HEK293 (cell line): ENCODE data around the gene TMEM92.

Experiments used
- CTCF ChIA-PET: fragments of 350-600 bp; formaldehyde crosslinking; extraction: SDS; loops from one replicate; lab custom pipeline; 2021; ENCODE audit warnings: antibody characterized with exemption; lab: Yijun Ruan, JAX
- POLR2A ChIA-PET: fragments of 300-600 bp; formaldehyde crosslinking; extraction: SDS; loops from one replicate; lab custom pipeline; 2020; ENCODE audit warnings: antibody characterized with exemption, inconsistent platforms; lab: Yijun Ruan, JAX
- H3K27ac ChIP-seq: fragments of 200-500 bp; sonication (Bioruptor generic); 2 replicates; pipeline ENCODE4 v1.5.1; 2014; ENCODE audit warnings: low read depth, low read length, control low read depth, inconsistent platforms; ENCODE audit errors: extremely low read depth
- H3K36me3 ChIP-seq, 2 experiments: fragments of 200-500 bp in 1 of 2; sonication (Bioruptor generic) in 1 of 2; 1 replicate in 1 of 2; 2 replicates in 1 of 2; pipeline ENCODE4 v1.5.1; 2014 to 2017; ENCODE audit warnings: inconsistent platforms in 2 of 2, low read length in 2 of 2; ENCODE audit not compliant: control insufficient read depth in 2 of 2, insufficient read depth in 1 of 2
- H3K4me1 ChIP-seq: fragments of 200-500 bp; sonication (Bioruptor generic); 2 replicates; pipeline ENCODE4 v1.5.1; 2014; ENCODE audit warnings: mild to moderate bottlenecking, low read length, inconsistent platforms; ENCODE audit not compliant: control insufficient read depth, insufficient read depth
- H3K4me3 ChIP-seq: 2 replicates; pipeline ENCODE4 v1.5.1; 2011; ENCODE audit warnings: low read depth, mild to moderate bottlenecking, control low read depth, low read length, moderate library complexity
- H3K9me3 ChIP-seq: fragments of 200-500 bp; sonication (Bioruptor generic); 2 replicates; pipeline ENCODE4 v1.5.1; 2014; ENCODE audit warnings: low read depth, low read length, inconsistent platforms; ENCODE audit not compliant: control insufficient read depth, insufficient read depth
- EGR2 ChIP-seq: fragments of 450-650 bp; formaldehyde crosslinking; IDR thresholded peaks from 2 replicates; pipeline ENCODE4 v1.5.1; 2016; ENCODE audit warnings: low read depth, missing biosample characterization, missing genetic modification characterization
- KLF16 ChIP-seq: fragments of 450-650 bp; formaldehyde crosslinking; IDR thresholded peaks from 2 replicates; pipeline ENCODE4 v1.5.1; 2017; ENCODE audit warnings: missing biosample characterization, missing genetic modification characterization
- MEIS1 ChIP-seq: sonication (generic); formaldehyde crosslinking; IDR thresholded peaks from 2 replicates; pipeline ENCODE4 v1.8.1; 2022; ENCODE audit warnings: missing genetic modification reagents, mild to moderate bottlenecking, borderline replicate concordance
- REPIN1 ChIP-seq: fragments of 450-650 bp; formaldehyde crosslinking; IDR thresholded peaks from 2 replicates; pipeline ENCODE4 v1.5.1; 2017; ENCODE audit warnings: missing biosample characterization, missing genetic modification characterization, low read depth
- REST ChIP-seq: fragments of 450-650 bp; formaldehyde crosslinking; IDR thresholded peaks from 2 replicates; pipeline ENCODE4 v1.5.1; 2016; ENCODE audit warnings: missing biosample characterization, missing genetic modification characterization
- TCF7L2 ChIP-seq: IDR thresholded peaks from 2 replicates; pipeline ENCODE4 v1.6.1; 2011; ENCODE audit warnings: low read depth, mild to moderate bottlenecking, inconsistent platforms, low read length, moderate library complexity, borderline replicate concordance
- ZBTB20 ChIP-seq: fragments of 450-650 bp; formaldehyde crosslinking; IDR thresholded peaks from 2 replicates; pipeline ENCODE4 v1.5.1; 2016; ENCODE audit warnings: missing biosample characterization, missing genetic modification characterization
- ZFHX2 ChIP-seq: fragments of 450-650 bp; formaldehyde crosslinking; conservative IDR thresholded peaks from 2 replicates; pipeline ENCODE4 v1.5.1; 2016; ENCODE audit warnings: missing biosample characterization, missing genetic modification characterization
- ZFP3 ChIP-seq: fragments of 450-650 bp; formaldehyde crosslinking; IDR thresholded peaks from 2 replicates; pipeline ENCODE4 v1.5.1; 2016; ENCODE audit warnings: low read depth, missing biosample characterization, missing genetic modification characterization
- ZIC2 ChIP-seq: fragments of 450-650 bp; formaldehyde crosslinking; IDR thresholded peaks from 2 replicates; pipeline ENCODE4 v1.5.1; 2016; ENCODE audit warnings: missing biosample characterization, missing genetic modification characterization
- ZNF10 ChIP-seq: fragments of 450-650 bp; formaldehyde crosslinking; IDR thresholded peaks from 2 replicates; pipeline ENCODE4 v1.5.1; 2017; ENCODE audit warnings: missing biosample characterization, missing genetic modification characterization
- ZNF174 ChIP-seq: fragments of 450-650 bp; formaldehyde crosslinking; IDR thresholded peaks from 2 replicates; pipeline ENCODE4 v1.5.0; 2017; ENCODE audit warnings: missing biosample characterization, mild to moderate bottlenecking, missing genetic modification characterization
- ZNF335 ChIP-seq: fragments of 450-650 bp; formaldehyde crosslinking; conservative IDR thresholded peaks from 2 replicates; pipeline ENCODE4 v1.5.1; 2016; ENCODE audit warnings: missing biosample characterization, missing genetic modification characterization
- ZNF362 ChIP-seq: fragments of 450-650 bp; formaldehyde crosslinking; IDR thresholded peaks from 2 replicates; pipeline ENCODE4 v1.5.1; 2016; ENCODE audit warnings: missing biosample characterization, missing genetic modification characterization
- ZNF513 ChIP-seq: fragments of 450-650 bp; IDR thresholded peaks from 2 replicates; pipeline ENCODE4 v1.5.1; 2018; ENCODE audit warnings: missing biosample characterization, missing genetic modification characterization
- ZNF571 ChIP-seq: fragments of 450-650 bp; formaldehyde crosslinking; IDR thresholded peaks from 2 replicates; pipeline ENCODE4 v1.5.0; 2017; ENCODE audit warnings: missing biosample characterization, missing genetic modification characterization
- ZNF623 ChIP-seq: fragments of 450-650 bp; formaldehyde crosslinking; IDR thresholded peaks from 2 replicates; pipeline ENCODE4 v1.5.1; 2016; ENCODE audit warnings: missing biosample characterization, missing genetic modification characterization
- ZNF692 ChIP-seq: fragments of 450-650 bp; formaldehyde crosslinking; IDR thresholded peaks from 2 replicates; pipeline ENCODE4 v1.5.1; 2016; ENCODE audit warnings: missing biosample characterization, missing genetic modification characterization
- ZNF704 ChIP-seq: fragments of 450-650 bp; formaldehyde crosslinking; IDR thresholded peaks from 2 replicates; pipeline ENCODE4 v1.5.1; 2016; ENCODE audit warnings: missing biosample characterization, missing genetic modification characterization
- ZNF843 ChIP-seq: fragments of 450-650 bp; formaldehyde crosslinking; IDR thresholded peaks from 2 replicates; pipeline ENCODE4 v1.5.1; 2016; ENCODE audit warnings: missing biosample characterization, missing genetic modification characterization

The TMEM92 gene

GRCh38 chr17:50264263-50265113 lies 9.8 kb upstream of the TMEM92 start:
- ChIA-PET CTCF (interaction anchor here (1.0 to 21.9 kb wide), 4 partner anchors 9 to 95 kb away, joined by 5 to 487 read pairs (median 134); partner anchors contain the start of genes COL1A1 and TMEM92), POLR2A (interaction anchor here (0.6 kb wide), 1 partner anchor 60 kb away, joined by 3 read pairs; no protein-coding TSS in a partner anchor)
- Histone ChIP-seq H3K27ac (no peak overlapping the region), H3K9me3 (no peaks in the 10 kb centered on the region), H3K4me1 (peaks cover 12% of the 10 kb centered on the region), H3K36me3 (no peaks in the 10 kb centered on the region), H3K4me3 (no peak overlapping the region)
- TF ChIP-seq ZNF843 (tag by site-specific recombination) (no peak), ZIC2 (peak; percentile 78)

- Histone ChIP-seq H3K9me3 (no peaks in the 10 kb centered on the region), H3K4me3 (no peak overlapping the region), H3K27ac (no peak overlapping the region), H3K36me3 (no peaks in the 10 kb centered on the region), H3K4me1 (peaks cover 12% of the 10 kb centered on the region)
- TF ChIP-seq REST (tag by site-specific recombination), result no peak
- no peak for TF ChIP-seq ZNF513 (tag by site-specific recombination)
- TF ChIP-seq ZBTB20, result peak; percentile 13; the same call in 1 of the 2 replicates
- no peak for TF ChIP-seq KLF16 (tag by site-specific recombination)
- TF ChIP-seq ZNF704 (tag by site-specific recombination), result no peak
- TF ChIP-seq TCF7L2, result no peak
- TF ChIP-seq ZNF10, result no peak
- TF ChIP-seq ZNF174 (tag by site-specific recombination), result no peak
- POLR2A ChIA-PET, result no interaction called here
- CTCF ChIA-PET, result interaction anchor here (1.9 to 21.9 kb wide), 3 partner anchors 9 to 57 kb away, joined by 6 to 487 read pairs (median 263); partner anchors contain the start of genes COL1A1 and TMEM92
Observed at GRCh38 chr17:50265212-50265611, 9.1 kb upstream of the TMEM92 start.

GRCh38 chr17:50265690-50266315 lies 8.5 kb upstream of the TMEM92 start:
- ChIA-PET POLR2A (interaction anchor here (1.3 kb wide), 1 partner anchor 55 kb away, joined by 5 read pairs; no protein-coding TSS in a partner anchor), CTCF (interaction anchor here (0.6 to 21.9 kb wide), 4 partner anchors 8 to 72 kb away, joined by 3 to 487 read pairs (median 134); partner anchors contain the start of genes COL1A1 and TMEM92)
- Histone ChIP-seq H3K4me1 (peaks cover 12% of the 10 kb centered on the region), H3K27ac (no peak overlapping the region), H3K36me3 (no peaks in the 10 kb centered on the region), H3K9me3 (no peaks in the 10 kb centered on the region), H3K4me3 (no peak overlapping the region)
- TF ChIP-seq EGR2 (tag by site-specific recombination) (peak; percentile 69), ZNF571 (tag by site-specific recombination) (0 out of 2 replicates have a peak, but pooled peaks have one; percentile 58), REPIN1 (tag by site-specific recombination) (no peak), MEIS1 (no peak), ZNF692 (tag by site-specific recombination) (0 out of 2 replicates have a peak, but pooled peaks have one; percentile 37), ZNF362 (tag by site-specific recombination) (no peak), ZFHX2 (tag by site-specific recombination) (peak; percentile 81), ZNF623 (tag by site-specific recombination) (no peak), ZFP3 (tag by site-specific recombination) (no peak), ZNF335 (tag by site-specific recombination) (no peak)
